Right lung (tissue), 5 donors: ENCODE data around the gene RND1. TPM values are rescaled to one million over a fixed set of nuclear protein-coding genes. Genes with fewer than 3 reads are reported as not detected.

Experiments
- DNase-seq, 2 donors: peaks; one replicate each; pipeline ENCODE4 v3.0.0-alpha.2; 2013
- polyA plus RNA-seq, 5 donors: library from polyadenylated mRNA; unstranded; fragments of 120-200 nt; gene quantifications; one replicate each; pipeline versions ENCODE4 v1.2.1 to v1.2.3, GENCODE V29; 2013; ENCODE audit warnings: inconsistent platforms in 1 of 5, low replicate concordance in 1 of 5; ENCODE audit not compliant: insufficient read length in 5 of 5, insufficient read depth in 1 of 5

The RND1 gene
- polyA plus RNA-seq, 5 donors = 1.6 to 2.5 (median 1.9) TPM

DNA sequence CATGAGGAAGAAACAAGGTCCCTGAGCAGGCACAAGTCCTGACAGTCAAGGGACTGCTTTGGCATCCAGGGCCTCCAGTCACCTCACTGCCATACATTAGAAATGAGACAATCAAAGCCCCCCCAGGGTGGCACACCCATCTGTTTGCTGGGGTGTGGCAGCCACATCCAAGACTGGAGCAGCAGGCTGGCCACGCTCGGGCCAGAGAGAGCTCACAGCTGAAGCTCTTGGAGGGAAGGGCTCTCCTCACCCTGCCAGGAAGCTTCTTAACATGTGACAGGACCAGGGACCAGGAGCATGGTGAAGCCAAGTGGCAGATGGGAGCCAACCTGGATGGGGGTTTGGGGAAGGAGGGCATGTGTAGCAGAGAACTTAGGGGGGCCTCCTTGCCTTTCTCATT is 37.4 kb downstream of the RND1 start:
- DNase-seq = no peak

- DNase-seq = no peak
These were observed 38.1 kb downstream of the RND1 start for GRCh38 chr12:48827513-48828096.

DNA sequence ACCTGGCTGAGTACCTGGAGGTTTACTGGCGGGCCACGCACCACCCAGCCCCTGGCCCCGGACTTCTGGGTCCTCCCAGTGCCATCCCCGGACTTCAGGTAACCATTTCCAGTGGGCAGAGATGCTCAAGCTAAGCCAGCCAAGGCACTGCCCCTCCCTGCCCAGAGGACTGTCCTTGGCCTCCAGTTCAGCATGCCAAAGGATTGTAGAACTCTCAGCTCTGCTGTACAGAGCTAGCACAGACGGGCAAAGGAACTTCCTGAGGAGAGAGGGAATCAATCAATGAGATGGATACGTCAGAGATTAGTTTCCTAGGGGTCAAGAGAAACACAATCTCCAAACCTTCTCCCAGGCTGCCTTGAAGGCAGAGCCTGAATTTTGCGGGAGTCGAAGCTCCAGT is 38.6 kb downstream of the RND1 start:
- DNase-seq = no peak

DNA sequence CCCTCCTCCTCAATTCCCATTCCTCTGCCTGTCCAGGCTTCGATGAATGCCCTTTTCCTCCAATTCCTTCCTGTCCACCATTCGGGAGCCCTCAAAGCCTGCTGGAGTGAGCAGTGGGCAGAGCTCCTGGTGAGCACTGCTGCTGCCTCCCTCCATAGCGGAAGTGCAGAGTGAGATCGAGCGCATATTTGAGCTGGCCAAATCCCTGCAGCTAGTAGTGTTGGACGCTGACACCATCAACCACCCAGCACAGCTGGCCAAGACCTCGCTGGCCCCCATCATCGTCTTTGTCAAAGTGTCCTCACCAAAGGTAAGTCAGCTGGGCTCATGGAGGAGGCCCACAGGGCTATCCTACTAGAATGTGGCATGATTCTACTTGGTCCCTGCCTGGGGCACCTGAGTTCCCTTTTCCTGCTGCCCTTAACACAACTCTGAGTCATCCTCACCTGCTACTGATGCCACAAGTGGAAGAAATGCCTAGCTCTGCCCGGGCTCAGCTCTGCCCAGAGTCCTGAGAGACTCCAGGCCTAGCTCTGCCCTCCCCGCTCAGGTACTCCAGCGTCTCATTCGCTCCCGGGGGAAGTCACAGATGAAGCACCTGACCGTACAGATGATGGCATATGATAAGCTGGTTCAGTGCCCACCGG is 39.3 kb downstream of the RND1 start:
- DNase-seq = no peak

DNA sequence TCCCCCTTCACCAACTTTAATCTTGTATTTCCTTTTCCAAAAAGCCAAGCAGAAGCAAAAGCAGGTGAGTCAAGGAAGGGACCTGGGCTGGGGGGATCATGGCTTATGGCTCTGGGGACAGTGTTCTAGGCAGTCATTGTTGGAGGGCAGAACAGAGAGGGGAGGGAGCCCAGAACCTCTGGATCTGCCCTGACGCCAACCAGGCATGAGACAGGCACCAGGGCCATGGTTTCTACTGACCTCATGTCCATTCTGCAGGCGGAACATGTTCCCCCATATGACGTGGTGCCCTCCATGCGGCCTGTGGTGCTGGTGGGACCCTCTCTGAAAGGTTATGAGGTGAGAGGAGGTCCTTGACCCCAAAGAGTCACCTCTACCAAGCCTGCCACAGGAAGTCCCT is 40.8 kb downstream of the RND1 start:
- no peak for DNase-seq

DNA sequence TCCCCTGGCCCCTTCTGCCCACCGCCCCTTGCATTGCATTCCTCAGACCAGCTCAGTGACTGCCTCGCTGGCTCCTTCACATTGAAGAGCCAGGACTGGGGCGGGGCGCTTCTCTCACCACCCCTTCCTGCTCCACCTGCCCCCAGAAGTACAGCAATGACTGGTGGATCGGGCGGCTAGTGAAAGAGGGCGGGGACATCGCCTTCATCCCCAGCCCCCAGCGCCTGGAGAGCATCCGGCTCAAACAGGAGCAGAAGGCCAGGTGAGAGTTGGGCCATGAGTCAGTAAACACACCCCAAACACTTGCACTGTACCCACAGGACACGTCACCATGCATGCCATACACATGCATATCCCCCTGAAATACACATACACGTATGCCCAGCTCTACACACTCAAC is 41.6 kb downstream of the RND1 start:
- DNase-seq = no peak

- no peak for DNase-seq
These were observed 42.4 kb downstream of the RND1 start for GRCh38 chr12:48823281-48823680.

DNA sequence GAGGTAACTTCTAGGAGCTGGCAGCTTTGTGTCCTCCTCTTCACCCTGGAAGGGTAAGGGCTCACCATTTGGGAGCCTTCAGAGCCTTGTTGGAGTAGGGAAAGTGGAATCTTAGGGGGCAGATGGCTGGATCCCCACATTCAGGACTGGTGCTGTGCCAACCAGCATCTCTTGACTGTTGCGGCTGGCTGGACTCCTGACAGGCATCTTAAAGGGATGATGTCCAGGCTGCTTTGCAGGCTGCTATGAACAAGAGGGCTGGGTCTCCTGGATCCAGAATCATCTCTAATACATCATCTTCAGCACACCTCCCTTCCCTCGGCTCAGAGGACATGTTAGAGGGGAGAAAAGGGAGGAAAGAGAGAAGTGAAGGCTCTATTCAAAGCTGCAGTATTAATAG is 43.0 kb downstream of the RND1 start:
- DNase-seq = no peak

- no peak for DNase-seq
These were observed 43.5 kb downstream of the RND1 start for GRCh38 chr12:48822139-48822538.

GRCh38 chr12:48819986-48820725 is 45.5 kb downstream of the RND1 start:
- DNase-seq = no peak

DNA sequence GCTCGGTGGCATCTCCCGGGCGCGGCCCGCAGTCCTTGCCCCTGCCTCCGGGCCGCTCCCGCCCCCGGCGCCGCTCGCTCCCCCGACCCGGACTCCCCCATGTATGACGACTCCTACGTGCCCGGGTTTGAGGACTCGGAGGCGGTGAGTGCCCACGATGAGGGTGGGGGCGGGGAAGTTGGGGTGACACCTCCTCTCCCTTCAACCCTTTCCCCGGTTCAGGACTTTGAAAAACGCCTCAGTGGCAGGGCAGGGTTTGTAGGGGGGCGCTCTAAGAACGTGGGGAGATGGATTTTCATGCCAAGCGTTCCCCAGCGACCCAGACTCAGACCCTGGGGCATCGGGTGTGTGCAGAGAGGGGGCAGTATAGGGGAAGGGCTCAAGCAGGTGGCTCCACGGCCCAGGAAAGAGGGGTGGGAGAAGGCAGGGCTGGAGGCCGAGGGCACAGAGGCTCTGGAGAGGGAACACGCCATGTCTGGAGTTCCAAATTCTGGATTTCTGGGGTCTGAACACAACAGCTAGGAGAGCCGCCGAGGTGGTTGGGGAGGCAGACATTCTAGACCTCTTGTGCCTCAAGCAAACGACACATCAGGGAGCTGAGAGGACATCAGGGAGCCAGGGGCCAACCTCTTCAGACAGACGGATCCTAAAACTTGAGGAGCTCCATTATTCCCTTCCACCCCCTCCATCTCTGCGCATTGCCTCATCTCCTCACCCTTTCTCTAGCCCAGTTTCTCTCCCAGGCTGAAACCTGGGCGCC is 46.7 kb downstream of the RND1 start:
- no peak for DNase-seq

DNA sequence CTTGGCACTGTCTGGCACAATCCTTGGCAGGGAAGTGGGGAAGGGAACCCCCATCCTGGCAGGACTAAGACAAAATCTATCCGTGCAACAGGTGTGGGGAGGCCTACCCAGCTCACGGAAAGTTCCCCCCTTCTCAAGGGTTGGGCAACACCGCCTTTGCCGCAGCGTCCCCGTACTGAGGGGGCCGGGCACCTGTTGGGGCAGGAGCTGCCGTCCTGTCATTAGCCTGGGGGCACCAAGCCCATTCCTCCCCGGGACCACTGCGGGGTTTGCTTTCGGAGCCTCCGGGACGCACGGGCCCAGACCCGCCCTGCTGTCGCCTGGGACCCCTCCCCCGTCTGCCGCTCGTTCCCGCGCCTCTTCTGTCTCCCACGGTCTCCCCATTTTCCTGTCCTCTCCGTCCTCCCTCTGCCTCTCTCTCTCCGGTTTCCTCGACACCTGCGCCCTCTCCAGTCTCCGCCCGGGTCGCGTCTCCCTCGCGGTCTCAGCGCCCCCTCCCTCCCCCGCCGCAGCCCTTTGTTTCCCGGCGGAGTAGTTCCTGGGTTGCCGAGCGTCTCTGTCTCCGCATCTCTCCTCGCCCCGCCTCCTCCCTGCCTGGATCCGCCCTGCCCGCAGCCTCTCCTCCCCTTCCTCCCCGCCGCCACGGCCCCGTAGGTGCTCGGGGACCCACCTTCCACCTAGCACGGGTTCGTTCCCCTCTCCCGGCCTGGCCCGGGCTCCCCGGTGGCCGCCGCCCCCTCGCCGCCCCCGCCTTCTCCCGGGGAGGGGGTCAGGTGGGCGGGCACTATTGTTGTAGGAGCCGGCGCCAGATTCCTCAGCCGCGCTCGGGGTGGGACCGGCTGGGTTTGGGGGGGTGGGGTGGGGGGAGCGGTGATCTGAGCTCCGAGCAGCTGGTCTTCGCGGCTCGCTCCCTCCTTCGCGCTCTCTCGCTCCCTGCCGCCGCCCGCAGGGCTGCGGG is 47.5 kb downstream of the RND1 start, which contains the start of gene CACNB3:
TSS of gene CACNB3 (plus strand) at position 624 of the 958 bp plus-strand sequence. CDS start 434 bp downstream, outside the sequence.
- DNase-seq = peak in 1 of 2 donors; percentile 49

DNA sequence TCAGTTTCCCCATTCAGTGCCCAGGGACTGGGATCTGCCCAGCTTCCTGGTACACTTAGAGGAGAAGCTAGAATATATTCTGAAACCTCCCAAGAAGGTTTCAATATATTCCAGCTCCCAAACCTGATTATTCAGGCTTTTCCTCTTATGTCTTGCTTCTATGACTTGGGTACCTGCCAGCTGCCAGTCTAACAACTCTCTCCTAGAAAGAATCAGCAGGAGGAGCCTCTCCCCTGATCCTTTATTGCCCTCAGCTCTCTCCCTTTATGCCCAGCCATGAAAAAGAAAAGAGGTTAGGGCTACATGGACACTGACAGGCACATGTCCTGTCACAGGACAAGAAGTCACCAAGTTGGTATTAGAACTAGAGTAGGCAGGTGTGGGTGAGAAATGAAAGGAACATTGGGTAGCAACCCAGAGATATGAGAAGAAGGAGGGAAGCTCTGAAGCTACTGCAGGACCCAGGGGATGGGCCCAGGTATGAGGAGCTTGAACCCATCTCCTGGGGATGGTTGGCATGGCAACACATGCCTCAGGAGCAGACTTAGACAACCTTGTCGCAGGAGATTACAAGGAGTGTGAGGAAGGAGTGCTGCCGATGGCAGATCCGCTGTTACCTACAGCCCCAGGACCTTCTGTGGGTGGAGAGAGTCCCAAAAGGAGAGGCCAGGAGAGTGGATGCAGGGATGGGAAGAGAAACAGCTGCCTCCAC is 49.4 kb downstream of the RND1 start:
- peak in 1 of 2 donors; percentile 26 for DNase-seq

- peak; percentile 80 to 81 for DNase-seq
These were observed 50.3 kb downstream of the RND1 start for GRCh38 chr12:48815126-48816110.

- DNase-seq = peak; percentile 67 to 75
These were observed 51.2 kb downstream of the RND1 start for GRCh38 chr12:48814262-48815125.

GRCh38 chr12:48813465-48814261 is 52.0 kb downstream of the RND1 start:
- DNase-seq = no peak

- no peak for DNase-seq
These were observed 53.3 kb downstream of the RND1 start for GRCh38 chr12:48812389-48812788.
